Measurements from ENCODE around the gene ADARB2. TPM values are rescaled to one million over a fixed set of nuclear protein-coding genes. Genes with fewer than 3 reads are reported as not detected.

Gene ADARB2
- total RNA-seq, 4 donors from 2014 or later = 0.13 to 6.1 (median 0.57) TPM

DNA sequence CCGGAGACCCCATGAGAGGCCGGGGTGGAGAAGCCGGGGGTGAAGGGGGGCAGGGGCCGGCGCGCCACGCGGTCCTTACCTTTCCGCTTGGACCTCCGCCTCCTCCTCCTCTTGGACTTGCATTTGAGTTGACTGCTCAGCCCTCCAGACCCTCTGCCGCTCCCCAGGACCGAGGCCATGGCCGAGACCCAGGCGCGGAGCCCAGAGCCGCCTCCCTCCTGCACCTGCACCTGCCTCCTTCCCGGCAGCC, 428 bp downstream of the ADARB2 start:
- ATAC-seq (ENCODE audit: low FRiP score) (no peak), DNase-seq (ENCODE audit: low spot score) (no peak)
- TF ChIP-seq, protein P1, sequence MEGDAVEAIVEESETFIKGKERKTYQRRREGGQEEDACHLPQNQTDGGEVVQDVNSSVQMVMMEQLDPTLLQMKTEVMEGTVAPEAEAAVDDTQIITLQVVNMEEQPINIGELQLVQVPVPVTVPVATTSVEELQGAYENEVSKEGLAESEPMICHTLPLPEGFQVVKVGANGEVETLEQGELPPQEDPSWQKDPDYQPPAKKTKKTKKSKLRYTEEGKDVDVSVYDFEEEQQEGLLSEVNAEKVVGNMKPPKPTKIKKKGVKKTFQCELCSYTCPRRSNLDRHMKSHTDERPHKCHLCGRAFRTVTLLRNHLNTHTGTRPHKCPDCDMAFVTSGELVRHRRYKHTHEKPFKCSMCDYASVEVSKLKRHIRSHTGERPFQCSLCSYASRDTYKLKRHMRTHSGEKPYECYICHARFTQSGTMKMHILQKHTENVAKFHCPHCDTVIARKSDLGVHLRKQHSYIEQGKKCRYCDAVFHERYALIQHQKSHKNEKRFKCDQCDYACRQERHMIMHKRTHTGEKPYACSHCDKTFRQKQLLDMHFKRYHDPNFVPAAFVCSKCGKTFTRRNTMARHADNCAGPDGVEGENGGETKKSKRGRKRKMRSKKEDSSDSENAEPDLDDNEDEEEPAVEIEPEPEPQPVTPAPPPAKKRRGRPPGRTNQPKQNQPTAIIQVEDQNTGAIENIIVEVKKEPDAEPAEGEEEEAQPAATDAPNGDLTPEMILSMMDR (IDR thresholded peaks at IDR 0.05) = no peak

DNA sequence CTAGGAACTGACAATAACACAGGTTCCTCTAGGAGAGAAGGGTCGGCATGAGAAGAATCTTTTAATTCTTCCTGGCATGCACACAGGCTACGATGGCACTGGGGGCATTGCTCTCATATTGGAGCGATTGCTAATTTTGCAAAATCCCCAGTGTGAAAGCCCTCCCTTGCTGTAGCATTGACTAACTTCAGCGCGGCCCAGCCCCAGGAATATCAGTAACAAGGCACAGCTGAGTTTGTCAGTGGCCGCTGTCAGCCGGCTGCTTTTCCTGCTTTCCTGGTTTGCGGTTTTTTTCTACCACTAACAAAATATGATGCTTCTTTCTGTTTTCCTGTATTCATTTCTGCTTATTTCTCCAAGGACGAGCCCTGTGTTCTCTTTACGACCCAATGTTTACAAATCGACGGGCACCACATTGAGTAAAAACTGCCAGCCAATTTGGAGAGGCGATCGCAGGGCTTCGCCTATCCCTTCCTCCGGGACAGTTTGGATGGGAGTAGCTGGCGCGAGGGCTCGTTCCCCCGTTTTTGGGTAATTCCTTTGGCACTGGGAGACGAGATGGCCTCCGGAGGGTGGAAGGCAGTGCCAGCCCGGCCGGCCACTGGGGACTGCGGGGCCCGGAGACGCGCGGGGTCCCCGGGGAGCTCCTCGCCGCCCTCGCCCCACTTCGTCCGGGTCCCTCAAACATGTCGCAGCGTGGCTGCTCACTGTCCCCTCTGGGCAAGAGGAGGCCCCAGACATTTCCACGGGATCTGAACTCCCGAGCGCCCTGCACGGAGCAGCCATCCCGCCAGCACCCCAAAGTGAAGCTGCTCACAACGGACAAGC, 967 bp downstream of the ADARB2 start:
- no peak for ATAC-seq (ENCODE audit: low FRiP score)
- TF ChIP-seq, protein P1 (IDR thresholded peaks at IDR 0.05) = no peak
- no peak for DNase-seq (ENCODE audit: low spot score)

- no peak for DNase-seq (ENCODE audit: low spot score)
- TF ChIP-seq, protein P1 (IDR thresholded peaks at IDR 0.05) = no peak
- ATAC-seq (ENCODE audit: low FRiP score) = no peak
These were observed 1.8 kb downstream of the ADARB2 start for GRCh38 chr10:1735562-1735961.

DNA sequence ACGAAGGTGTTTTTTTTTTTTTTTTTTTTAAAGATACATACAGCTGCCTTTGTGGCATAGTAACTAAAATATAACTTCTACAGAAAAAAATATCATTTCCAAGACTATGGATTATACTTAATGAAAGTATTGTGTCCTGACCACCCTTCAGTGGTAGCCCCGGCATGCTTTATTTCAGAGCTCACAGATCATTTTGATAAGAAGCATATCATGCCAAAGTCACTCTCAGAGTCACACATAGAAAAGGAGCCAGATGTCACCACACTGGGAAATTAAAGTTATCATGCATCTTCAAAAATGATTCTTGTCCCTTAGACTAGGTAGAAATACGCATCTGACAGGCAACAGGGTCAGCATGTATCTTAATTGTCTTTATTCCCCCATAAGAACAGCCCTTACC, 3.0 kb downstream of the ADARB2 start:
- TF ChIP-seq, protein P1 (IDR thresholded peaks at IDR 0.05) = no peak
- DNase-seq (ENCODE audit: low spot score) = no peak

DNA sequence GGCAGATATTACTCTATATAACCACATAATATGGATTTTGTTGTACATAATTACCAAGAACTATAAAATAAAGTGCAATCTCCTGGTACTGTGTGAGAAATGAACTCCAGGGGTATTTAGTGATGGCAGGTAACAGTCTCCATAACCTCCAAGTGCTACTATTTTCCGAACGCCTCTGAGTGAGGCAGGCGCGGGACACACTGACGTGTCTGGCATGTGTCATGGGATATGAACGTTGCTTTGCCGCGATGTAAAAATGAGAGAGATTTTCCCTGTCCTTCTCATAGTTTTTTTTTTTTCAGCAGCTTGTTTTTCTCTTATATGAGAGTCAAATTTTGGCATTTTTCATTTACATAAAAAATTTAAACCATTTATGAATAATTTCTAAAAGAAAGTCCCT, 3.6 kb downstream of the ADARB2 start:
- no peak for ATAC-seq (ENCODE audit: low FRiP score)
- TF ChIP-seq, protein P1 (IDR thresholded peaks at IDR 0.05) = no peak
- no peak for DNase-seq (ENCODE audit: low spot score)

More for the DNA sequence above, 3.0 kb downstream of the ADARB2 start:
- no peak for ATAC-seq (ENCODE audit: low FRiP score)

- TF ChIP-seq, protein P1 (IDR thresholded peaks at IDR 0.05) = no peak
- DNase-seq (ENCODE audit: low spot score) (no peak), ATAC-seq (ENCODE audit: low FRiP score) (no peak)
These were observed 4.7 kb downstream of the ADARB2 start for GRCh38 chr10:1732564-1732996.

DNA sequence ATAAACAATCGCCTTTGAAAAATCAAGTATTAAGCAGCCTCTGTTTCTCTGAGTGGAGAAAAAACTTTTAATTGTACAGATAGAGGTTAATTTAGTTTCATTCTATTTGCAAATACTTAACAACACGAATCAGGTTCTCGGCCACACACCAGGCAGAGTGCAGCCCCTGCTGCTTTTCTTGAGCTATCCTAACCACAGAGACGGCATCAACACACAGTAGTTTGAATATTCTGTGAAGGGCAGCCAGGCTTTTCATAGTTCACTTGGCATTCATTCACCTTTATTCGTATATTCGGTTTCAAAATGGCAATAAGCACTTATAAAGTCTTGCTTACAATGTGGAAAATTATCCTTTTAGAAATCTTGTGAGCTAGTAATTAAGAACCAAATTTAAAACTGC, 5.7 kb downstream of the ADARB2 start:
- TF ChIP-seq, protein P1 (IDR thresholded peaks at IDR 0.05) = no peak
- ATAC-seq (ENCODE audit: low FRiP score) = no peak
- no peak for DNase-seq (ENCODE audit: low spot score)
